Panc1 (cell line): ENCODE data around the gene KATNIP.

Experiments used
- CTCF ChIP-seq: fragments of 450-650 bp; IDR thresholded peaks from 2 replicates; pipeline ENCODE4 v1.5.1; 2017; ENCODE audit warnings: mild to moderate bottlenecking
- POLR2AphosphoS5 ChIP-seq: IDR thresholded peaks from 2 replicates; pipeline ENCODE4 v1.6.1; 2012; ENCODE audit warnings: mild to moderate bottlenecking, low read depth, low read length, moderate library complexity
- REST ChIP-seq, 2 experiments: IDR thresholded peaks; 2 replicates each; pipeline ENCODE4 v1.6.1; 2011 to 2012; ENCODE audit warnings: low read depth in 2 of 2, control low read depth in 1 of 2, low read length in 1 of 2, mild to moderate bottlenecking in 1 of 2, moderate library complexity in 1 of 2; ENCODE audit not compliant: insufficient read depth in 1 of 2
- TCF7L2 ChIP-seq: IDR thresholded peaks from 2 replicates; pipeline ENCODE4 v1.6.1; 2011; ENCODE audit warnings: mild to moderate bottlenecking, low read depth, low read length, inconsistent platforms

GRCh38 chr16:27505297-27506236 is 44.4 kb upstream of the KATNIP start:
- TF ChIP-seq CTCF (no peak), POLR2AphosphoS5 (no peak), TCF7L2 (no peak), REST (IDR thresholded peaks at IDR 0.05; ENCODE audit: insufficient read depth in 1 of 2, low read depth in 2 of 2, low read length in 1 of 2) (no peak)
